Vagina (tissue), 2 donors: Measurements from ENCODE around the gene RRP12.

Source experiments
- CTCF ChIP-seq, 3 experiments: fragments of 450-650 bp in 2 of 3; fragments of 200-600 bp in 1 of 3; sonication (generic) in 1 of 3; IDR thresholded peaks; one replicate each; pipeline ENCODE4 v1.5.1; 2017 to 2019; ENCODE audit warnings: antibody characterized with exemption in 3 of 3, mild to moderate bottlenecking in 2 of 3, moderate library complexity in 2 of 3
- POLR2A ChIP-seq, 2 donors: fragments of 450-650 bp; IDR thresholded peaks; one replicate each; pipeline ENCODE4 v1.6.1; 2017; ENCODE audit warnings: antibody characterized with exemption in 2 of 2, mild to moderate bottlenecking in 2 of 2, moderate library complexity in 2 of 2

- TF ChIP-seq POLR2A (IDR thresholded peaks at IDR 0.05) = no peak
- TF ChIP-seq CTCF (IDR thresholded peaks at IDR 0.05) = no peak
These were observed 18.0 kb downstream of the RRP12 start for GRCh38 chr10:97383159-97383558.
